DND-41 (cell line): ENCODE measurements around the gene ZNF76.

Experiments used
- ATAC-seq: fragments of 200-7000 bp; cut with Tn5 transposase; 3 replicates; pipeline ENCODE4 v1.9.1; 2021; ENCODE audit warnings: low read depth; ENCODE audit not compliant: insufficient read depth
- DNase-seq: peaks from one replicate; pipeline ENCODE4 v3.0.0-alpha.2; 2020
- H2AFZ ChIP-seq: 2 replicates; pipeline ENCODE4 v1.6.0; 2012; ENCODE audit warnings: low read depth, low read length
- H3K27ac ChIP-seq: 2 replicates; pipeline ENCODE4 v1.5.1; 2012; ENCODE audit warnings: low read length, inconsistent platforms
- H3K27me3 ChIP-seq: fragments of 200-600 bp; sonication (generic); 2 replicates; pipeline ENCODE4 v1.6.0; 2012; ENCODE audit warnings: low read length, mild to moderate bottlenecking, inconsistent platforms; ENCODE audit not compliant: insufficient read depth, poor library complexity
- H3K36me3 ChIP-seq: 2 replicates; pipeline ENCODE4 v1.5.1; 2012; ENCODE audit warnings: low read length, inconsistent platforms; ENCODE audit not compliant: insufficient read depth
- H3K4me1 ChIP-seq: 2 replicates; pipeline ENCODE4 v1.5.1; 2012; ENCODE audit warnings: mild to moderate bottlenecking, low read length; ENCODE audit not compliant: insufficient read depth
- H3K4me2 ChIP-seq: 2 replicates; pipeline ENCODE4 v1.6.0; 2012; ENCODE audit warnings: mild to moderate bottlenecking, moderate library complexity, low read length, inconsistent platforms; ENCODE audit not compliant: insufficient read depth
- H3K4me3 ChIP-seq, 2 experiments: fragments of 200-600 bp in 1 of 2; shearing (Covaris generic) in 1 of 2; 2 replicates each; pipeline ENCODE4 v1.5.1; 2012 to 2016; ENCODE audit warnings: inconsistent platforms in 2 of 2, low read length in 2 of 2, mild to moderate bottlenecking in 2 of 2, low read depth in 1 of 2, moderate library complexity in 1 of 2
- H3K79me2 ChIP-seq: 2 replicates; pipeline ENCODE4 v1.6.0; 2012; ENCODE audit warnings: low read length, inconsistent platforms; ENCODE audit not compliant: insufficient read depth
- H3K9ac ChIP-seq: 2 replicates; pipeline ENCODE4 v1.6.0; 2012; ENCODE audit warnings: low read depth, mild to moderate bottlenecking, inconsistent platforms, low read length, moderate library complexity
- H3K9me3 ChIP-seq: 2 replicates; pipeline ENCODE4 v1.5.1; 2012; ENCODE audit warnings: low read length, moderate library complexity, mild to moderate bottlenecking, inconsistent platforms; ENCODE audit not compliant: insufficient read depth, severe bottlenecking
- H4K20me1 ChIP-seq: 2 replicates; pipeline ENCODE4 v1.6.0; 2012; ENCODE audit warnings: low read length; ENCODE audit not compliant: insufficient read depth
- EZH2 ChIP-seq: IDR thresholded peaks from 3 replicates; pipeline ENCODE4 v1.6.1; 2012; ENCODE audit warnings: borderline replicate concordance, low read depth, mild to moderate bottlenecking, moderate library complexity, low read length, inconsistent platforms; ENCODE audit not compliant: severe bottlenecking
- TF ChIP-seq, protein P1 (sequence below): IDR thresholded peaks from 2 replicates; pipeline ENCODE4 v1.5.1; 2012; ENCODE audit warnings: borderline replicate concordance, low read length, moderate library complexity, mild to moderate bottlenecking; ENCODE audit not compliant: poor library complexity, severe bottlenecking; ENCODE audit errors: extremely low read depth

Gene ZNF76

DNA sequence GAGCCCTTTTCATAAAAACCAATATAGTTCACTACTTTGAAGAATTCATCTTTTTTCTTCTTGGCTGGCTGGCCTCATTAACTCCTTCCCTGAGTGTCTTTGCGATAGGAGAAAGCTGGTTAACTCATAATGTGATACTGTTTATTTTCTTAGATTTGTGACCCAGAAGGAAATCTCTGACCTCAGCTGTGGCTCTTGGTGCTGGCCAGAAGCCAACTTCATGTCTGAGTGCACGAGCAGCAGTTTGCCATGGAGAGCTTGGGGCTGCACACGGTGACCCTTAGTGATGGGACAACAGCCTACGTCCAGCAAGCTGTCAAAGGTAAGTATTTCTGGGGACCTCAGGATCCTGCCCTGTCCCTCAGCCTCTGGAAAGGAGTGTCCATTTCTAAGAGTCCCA is 21.4 kb downstream of the ZNF76 start:
- H3K27ac ChIP-seq, result no peak overlapping the region
- no peak overlapping the region for H3K4me3 ChIP-seq
- H3K79me2 ChIP-seq, result no peaks in the 10 kb centered on the region
- TF ChIP-seq EZH2, result no peak
- no peaks in the 10 kb centered on the region for H3K4me1 ChIP-seq
- H3K9ac ChIP-seq, result no peak overlapping the region
- no peak overlapping the region for H2AFZ ChIP-seq
- H3K9me3 ChIP-seq, result no peaks in the 10 kb centered on the region
- no peak for DNase-seq
- peaks cover 6% of the 10 kb centered on the region; the same call in 1 of the 2 replicates for H4K20me1 ChIP-seq
- no peak for ATAC-seq
- no peak overlapping the region for H3K4me2 ChIP-seq
- no peaks in the 10 kb centered on the region for H3K27me3 ChIP-seq
- H3K36me3 ChIP-seq, result peaks cover 41% of the 10 kb centered on the region

DNA sequence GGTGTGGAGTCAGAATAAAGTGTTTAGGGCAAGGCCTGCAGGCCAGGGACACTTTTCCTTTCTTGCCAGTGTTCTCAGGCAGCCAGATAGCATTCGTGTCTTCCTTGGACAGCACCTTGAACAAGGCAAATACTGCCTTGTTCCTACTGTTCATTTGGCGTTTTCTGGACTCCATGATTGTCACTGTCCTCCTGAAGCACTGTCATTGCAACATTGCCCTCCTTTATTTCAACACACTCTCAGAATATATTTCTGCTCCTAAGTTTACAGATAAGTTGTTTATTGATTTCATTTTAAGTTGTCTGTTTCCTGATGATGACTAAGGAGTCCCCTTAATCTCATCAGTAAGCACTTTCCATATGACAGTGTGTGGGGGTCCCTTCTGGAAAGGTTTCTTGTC is 22.9 kb downstream of the ZNF76 start:
- Histone ChIP-seq H3K4me1 (no peaks in the 10 kb centered on the region), H2AFZ (no peak overlapping the region), H3K4me3 (no peak overlapping the region), H3K4me2 (no peak overlapping the region), H3K36me3 (peaks cover 57% of the 10 kb centered on the region), H3K9me3 (no peaks in the 10 kb centered on the region), H3K79me2 (no peaks in the 10 kb centered on the region), H3K9ac (no peak overlapping the region), H3K27ac (no peak overlapping the region), H3K27me3 (no peaks in the 10 kb centered on the region), H4K20me1 (peaks cover 10% of the 10 kb centered on the region; the same call in 1 of the 2 replicates)
- ATAC-seq (no peak), DNase-seq (no peak)
- TF ChIP-seq, protein P1, sequence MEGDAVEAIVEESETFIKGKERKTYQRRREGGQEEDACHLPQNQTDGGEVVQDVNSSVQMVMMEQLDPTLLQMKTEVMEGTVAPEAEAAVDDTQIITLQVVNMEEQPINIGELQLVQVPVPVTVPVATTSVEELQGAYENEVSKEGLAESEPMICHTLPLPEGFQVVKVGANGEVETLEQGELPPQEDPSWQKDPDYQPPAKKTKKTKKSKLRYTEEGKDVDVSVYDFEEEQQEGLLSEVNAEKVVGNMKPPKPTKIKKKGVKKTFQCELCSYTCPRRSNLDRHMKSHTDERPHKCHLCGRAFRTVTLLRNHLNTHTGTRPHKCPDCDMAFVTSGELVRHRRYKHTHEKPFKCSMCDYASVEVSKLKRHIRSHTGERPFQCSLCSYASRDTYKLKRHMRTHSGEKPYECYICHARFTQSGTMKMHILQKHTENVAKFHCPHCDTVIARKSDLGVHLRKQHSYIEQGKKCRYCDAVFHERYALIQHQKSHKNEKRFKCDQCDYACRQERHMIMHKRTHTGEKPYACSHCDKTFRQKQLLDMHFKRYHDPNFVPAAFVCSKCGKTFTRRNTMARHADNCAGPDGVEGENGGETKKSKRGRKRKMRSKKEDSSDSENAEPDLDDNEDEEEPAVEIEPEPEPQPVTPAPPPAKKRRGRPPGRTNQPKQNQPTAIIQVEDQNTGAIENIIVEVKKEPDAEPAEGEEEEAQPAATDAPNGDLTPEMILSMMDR, result no peak
- TF ChIP-seq EZH2, result no peak

DNA sequence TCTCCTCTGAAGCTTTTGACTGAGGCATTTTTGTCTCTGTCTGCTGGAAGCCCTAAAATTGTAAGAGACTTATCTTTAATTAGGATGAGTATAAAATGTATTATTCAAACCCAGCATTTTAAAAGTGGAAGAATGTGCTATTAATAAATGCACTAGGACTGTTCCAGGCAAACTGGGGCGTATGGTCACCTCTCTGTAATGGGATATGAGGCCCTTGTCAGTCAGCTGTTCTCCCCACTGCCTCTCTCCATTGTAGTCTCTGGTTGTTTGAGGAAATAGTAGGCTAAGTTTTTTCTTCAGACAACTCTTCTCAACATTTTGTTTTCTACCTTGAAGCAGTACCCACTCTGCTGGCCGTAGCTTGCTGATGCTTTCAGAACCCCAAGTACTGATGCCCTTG is 23.8 kb downstream of the ZNF76 start:
- Histone ChIP-seq H2AFZ (no peak overlapping the region), H4K20me1 (peaks cover 11% of the 10 kb centered on the region; the same call in 1 of the 2 replicates), H3K4me2 (no peak overlapping the region), H3K27ac (no peak overlapping the region), H3K4me1 (no peaks in the 10 kb centered on the region), H3K79me2 (no peaks in the 10 kb centered on the region), H3K36me3 (peaks cover 65% of the 10 kb centered on the region), H3K4me3 (no peak overlapping the region), H3K27me3 (no peaks in the 10 kb centered on the region), H3K9me3 (no peaks in the 10 kb centered on the region), H3K9ac (no peak overlapping the region)
- DNase-seq (no peak), ATAC-seq (no peak)
- TF ChIP-seq, protein P1, result no peak
- no peak for TF ChIP-seq EZH2

DNA sequence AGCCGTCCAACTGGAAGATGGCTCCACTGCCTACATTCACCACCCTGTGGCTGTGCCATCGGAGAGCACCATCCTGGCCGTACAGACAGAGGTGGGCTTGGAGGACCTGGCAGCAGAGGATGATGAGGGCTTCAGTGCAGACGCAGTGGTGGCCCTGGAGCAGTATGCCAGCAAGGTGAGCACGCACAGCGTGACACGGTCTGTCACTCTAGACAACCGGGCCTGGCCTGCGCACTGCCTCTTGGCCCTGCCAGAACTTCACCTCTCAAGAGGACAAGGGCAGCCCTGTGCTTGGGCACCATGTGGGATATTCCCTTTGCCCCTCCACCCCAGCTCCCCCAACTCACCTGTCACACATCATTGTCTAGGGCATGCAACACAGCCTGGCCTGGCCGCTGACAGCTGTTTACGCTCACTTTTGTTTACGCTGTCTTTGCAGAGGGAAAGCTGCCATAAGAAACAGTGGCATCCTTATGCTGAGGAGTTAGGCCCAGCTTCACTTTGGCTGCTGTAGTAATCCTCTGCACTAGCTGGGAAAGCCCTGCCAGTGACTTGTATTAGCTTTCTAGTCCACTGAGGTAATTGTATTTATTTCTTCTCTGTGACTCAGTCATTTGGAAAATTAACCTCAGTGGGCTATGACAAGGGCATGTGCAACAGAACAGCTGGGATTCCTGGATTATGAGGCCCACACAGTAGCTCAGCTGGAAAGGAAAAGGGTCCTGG is 28.3 kb downstream of the ZNF76 start:
- Histone ChIP-seq H3K27me3 (no peaks in the 10 kb centered on the region), H3K27ac (no peak overlapping the region), H3K9ac (no peak overlapping the region), H3K9me3 (no peaks in the 10 kb centered on the region), H3K4me3 (no peak overlapping the region), H4K20me1 (0 out of 2 replicates have a peak, but pooled peaks cover 9% of the 10 kb centered on the region), H2AFZ (no peak overlapping the region), H3K4me2 (no peak overlapping the region), H3K79me2 (no peaks in the 10 kb centered on the region), H3K36me3 (peaks cover 88% of the 10 kb centered on the region), H3K4me1 (no peaks in the 10 kb centered on the region)
- DNase-seq (no peak), ATAC-seq (no peak)
- TF ChIP-seq EZH2, result no peak
- TF ChIP-seq, protein P1, result no peak
